ENCODE data around the gene FNBP1L. TPM values are rescaled to one million over a fixed set of nuclear protein-coding genes. Genes with fewer than 3 reads are reported as not detected.

The FNBP1L gene
- total RNA-seq = 21.3 and 25.3 TPM in 2 replicates

DNA sequence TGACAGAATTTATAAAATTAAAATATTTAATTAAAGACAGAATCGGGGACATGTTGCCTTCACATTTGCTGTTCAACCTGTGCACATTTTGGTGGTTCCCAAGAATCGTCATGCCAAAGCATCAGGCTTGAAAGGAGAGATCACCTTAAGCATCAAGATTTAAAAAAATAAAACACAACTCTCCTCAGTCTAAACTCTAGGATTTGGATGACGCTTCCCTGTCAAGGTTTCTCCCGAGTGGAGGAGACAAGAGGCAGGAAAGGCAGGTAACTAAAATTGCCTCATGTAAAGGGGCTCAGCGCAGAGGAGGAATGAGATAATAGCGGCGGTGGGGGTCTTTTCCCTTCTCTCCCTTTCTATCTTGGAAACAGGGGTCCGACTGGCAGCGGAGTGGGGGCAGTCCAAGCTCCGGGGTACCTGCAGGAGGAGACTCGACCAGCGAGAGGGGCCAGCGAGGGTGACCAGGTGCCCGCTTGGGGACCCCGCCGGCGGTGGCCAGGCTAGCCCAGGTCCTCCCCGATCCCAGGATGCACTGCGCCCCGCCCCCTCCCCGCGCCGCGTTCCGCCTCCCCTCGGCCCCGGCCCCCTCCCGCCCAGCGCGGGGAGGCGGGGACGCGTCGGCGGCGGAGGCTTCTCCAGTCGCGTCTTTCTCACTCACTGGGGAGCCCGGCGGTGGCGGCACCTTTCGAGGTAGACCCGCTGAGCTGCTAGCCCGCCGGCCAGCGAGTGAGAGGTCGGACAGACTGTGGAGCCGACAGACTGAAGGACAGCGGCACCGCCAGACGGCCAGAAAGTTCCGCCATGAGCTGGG is at the start of gene FNBP1L:
FNBP1L (plus strand) TSS at position 638 of the 811 bp plus-strand sequence; CDS start at position 802, 164 bp downstream.

Other genes starting within 250 kb of the FNBP1L start
- gene DR1, start 102.2 kb upstream of the FNBP1L start, total RNA-seq = 40.0 and 43.8 TPM in 2 replicates
- gene BCAR3, start 233.7 kb downstream of the FNBP1L start, total RNA-seq = 50.6 and 51.5 TPM in 2 replicates

Measured in mammary microvascular endothelial cell (primary cell).